GM23248 (cell line): ENCODE measurements around the gene KCNMA1.

Experiments used
- EZH2 ChIP-seq: fragments of 200-600 bp; sonication (generic); IDR thresholded peaks from 2 replicates; pipeline ENCODE4 v1.6.1; 2018; ENCODE audit warnings: antibody characterized with exemption, mild to moderate bottlenecking; ENCODE audit not compliant: insufficient read depth, poor library complexity, severe bottlenecking
- EZH2phosphoT487 ChIP-seq: fragments of 200-600 bp; sonication (generic); IDR thresholded peaks from 2 replicates; pipeline ENCODE4 v1.6.1; 2018; ENCODE audit warnings: antibody characterized with exemption, moderate library complexity, mild to moderate bottlenecking, low read depth; ENCODE audit not compliant: insufficient read depth

GRCh38 chr10:76977046-76977445 is 660.6 kb downstream of the KCNMA1 start:
- TF ChIP-seq EZH2phosphoT487 (no peak), EZH2 (no peak)
